GF-D8 (cell line): Measurements from ENCODE around the gene MKNK1.

Experiments used
- DNase-seq: peaks from one replicate; lab custom pipeline; 2025; lab: John Stamatoyannopoulos, UW

Gene MKNK1

DNA sequence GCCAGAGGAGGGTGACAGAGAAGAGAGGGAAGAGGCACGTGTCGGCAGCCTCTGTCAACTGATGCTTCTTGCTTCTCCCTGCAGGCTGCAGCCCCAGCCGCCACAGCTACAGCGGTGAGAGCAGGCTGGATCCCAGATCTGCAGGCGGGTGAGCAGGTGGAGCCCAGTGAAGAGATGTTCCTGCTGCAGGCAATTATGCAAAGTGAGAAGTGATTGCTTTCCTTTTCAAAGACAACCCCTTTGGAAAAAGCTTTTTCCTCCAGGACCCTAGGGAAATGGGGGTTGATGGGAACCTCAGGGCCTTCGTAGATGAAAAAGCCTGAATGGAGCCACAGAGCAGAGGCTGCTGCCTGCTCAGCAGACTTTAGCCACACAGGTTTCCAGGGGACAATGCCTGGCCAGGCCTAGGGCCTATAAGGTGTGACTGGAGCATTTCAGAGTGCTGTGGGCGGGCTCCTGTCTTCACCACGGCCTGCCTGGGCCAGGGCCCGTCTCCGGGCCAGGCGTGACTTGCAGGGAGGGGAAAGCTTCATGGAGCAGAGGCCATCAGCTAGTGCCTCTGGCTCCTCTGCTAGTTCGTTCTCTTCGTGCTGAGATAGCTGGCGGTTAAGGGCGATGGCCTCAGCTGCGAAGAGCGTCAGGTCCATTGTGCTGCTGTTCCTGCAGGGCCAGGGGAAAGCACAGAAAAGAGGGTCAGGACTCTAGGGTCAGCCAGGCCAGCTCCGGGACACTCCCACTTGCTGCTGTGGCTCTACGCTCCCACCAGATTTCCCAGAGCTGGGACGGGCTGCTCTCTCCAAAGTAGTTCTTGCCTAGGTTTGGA is 45.7 kb downstream of the MKNK1 start:
- DNase-seq: no peak

- DNase-seq: no peak
These were observed 46.7 kb downstream of the MKNK1 start for GRCh38 chr1:46557403-46557802.

DNA sequence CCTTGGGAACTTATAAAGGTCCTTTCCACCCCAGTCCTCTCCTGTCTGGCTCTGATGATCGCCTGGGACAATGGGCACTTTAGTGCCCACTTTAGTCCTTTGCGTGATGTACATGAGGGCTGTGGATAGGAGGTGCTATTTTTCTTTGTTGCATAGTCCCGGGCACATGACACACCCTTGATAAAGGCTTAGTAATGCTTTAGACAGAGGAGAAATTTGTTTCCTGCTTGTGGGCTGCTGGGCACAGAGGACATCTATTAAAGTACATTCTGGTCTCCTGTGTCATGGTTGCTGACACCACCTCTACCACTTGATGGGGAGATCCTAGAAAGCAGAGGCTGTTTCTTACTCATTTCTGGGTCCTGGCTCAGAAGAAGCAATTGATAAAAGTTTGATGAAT is 47.2 kb downstream of the MKNK1 start:
- DNase-seq: no peak

- no peak for DNase-seq
These were observed 48.0 kb downstream of the MKNK1 start for GRCh38 chr1:46555826-46556619.

DNA sequence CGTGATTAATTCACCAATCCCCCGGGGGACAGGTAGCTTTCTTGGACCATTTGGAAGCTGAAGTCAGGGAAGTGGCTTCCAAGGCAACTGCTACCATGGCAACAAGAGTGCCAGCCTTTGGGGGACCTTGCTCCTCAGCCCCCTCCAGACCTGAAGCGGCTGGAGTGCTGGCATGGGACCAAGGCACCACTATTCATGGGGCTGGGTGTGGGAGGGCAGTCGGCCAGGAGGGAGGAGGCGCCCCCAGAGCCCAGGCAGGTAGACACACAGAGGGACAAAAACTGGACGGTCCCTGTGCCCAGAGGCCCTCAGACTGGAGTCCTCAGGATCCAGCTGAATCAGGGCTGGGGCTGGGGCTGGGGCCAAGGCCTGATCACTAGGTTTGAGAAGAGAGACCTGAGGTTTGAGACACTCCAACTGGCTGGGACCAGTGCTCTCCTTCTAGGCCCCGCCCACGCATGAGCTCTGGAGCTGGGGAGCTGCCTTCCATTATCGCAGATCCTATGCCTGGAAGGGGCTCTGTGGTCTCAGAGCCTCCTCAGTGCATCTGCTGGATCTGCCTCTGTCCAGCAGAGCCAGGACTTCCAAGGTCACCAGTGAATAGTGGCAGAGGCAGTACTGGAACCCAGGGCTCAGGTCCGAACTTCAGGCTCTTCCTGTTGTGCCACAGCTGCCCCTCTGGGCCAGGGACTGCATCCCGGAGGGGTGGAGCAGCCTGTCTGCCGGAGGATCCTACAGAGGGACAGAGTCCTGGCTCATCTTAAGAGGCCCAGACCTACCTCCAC is 49.3 kb downstream of the MKNK1 start:
- DNase-seq: no peak

DNA sequence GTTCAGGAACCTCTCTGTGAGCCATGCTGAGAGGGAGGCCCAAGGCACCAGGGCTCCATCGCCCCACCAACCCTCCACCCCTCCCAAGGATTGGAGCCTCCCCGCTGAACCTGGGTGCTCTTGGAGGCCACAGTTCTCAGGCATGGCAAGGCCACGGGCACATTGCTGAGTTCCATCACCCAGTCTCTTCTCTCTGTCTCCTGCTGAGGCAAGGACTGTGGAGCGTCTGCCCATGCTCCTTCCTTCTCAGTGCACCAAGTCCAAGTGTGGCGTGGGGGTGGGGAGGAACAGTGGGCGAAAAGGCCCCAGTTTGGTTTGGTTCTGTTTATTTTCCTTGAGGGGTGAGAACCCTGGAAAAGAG is 49.9 kb downstream of the MKNK1 start:
- no peak for DNase-seq

DNA sequence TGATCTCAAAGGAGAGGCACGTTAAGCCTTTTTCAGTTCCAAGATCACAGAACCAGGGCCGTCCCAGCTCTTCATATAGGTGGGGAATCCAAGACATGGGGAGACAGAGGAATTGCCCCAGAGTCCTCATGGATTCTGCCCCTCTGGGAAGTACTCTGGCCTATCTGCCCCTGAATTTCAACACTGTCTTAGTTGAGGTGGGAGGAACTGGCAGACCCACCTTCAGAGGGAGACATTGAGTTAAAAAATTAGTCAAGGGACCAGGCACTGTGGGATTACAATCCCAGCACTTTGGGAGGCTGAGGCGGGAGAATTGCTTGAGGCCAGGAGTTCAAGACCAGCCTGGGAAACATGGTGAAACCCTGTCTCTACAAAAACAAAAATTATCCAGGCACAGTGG is 50.6 kb downstream of the MKNK1 start:
- DNase-seq: no peak

DNA sequence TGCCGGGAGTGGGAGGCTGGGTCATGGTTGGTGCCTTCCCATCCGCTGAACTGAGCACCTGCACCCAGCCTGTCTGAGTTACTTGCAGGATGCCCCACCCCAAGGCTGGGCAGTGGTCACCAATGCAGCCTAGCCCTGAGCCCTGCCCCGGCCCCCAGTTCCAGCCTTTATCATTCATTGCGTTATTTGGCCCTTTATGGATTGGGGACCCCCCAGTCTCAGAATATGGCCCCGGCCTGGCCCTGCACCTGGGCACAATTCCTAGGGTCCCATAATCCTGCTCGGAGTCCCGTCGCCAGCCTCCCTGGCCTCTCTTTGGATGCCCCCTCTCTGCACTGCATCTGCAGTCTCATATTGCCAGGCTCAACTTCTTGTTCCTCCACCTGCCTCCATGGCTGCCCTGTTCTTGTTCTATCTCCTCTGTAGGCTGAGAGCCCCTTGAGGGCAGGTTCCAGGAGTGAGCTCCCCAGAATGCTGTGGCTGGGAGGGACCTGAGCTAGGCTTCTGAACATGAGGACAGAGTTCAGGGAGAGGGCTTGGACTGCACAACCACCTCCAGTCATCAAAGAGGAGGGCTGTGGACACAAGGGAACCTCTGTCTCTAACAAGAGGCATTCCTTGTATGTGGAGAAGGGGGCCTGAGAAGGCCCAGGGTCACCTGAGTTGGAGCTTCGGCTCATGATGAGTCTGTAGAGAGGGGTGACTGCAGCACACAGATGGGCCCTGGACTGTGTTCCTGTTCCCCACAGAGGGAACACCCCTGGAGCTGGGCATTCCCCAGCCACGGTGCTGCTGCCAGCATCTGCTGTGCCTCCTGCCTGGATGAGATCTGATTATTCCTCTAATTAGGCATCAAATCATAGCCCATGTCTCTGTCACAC is 51.5 kb downstream of the MKNK1 start:
- no peak for DNase-seq

DNA sequence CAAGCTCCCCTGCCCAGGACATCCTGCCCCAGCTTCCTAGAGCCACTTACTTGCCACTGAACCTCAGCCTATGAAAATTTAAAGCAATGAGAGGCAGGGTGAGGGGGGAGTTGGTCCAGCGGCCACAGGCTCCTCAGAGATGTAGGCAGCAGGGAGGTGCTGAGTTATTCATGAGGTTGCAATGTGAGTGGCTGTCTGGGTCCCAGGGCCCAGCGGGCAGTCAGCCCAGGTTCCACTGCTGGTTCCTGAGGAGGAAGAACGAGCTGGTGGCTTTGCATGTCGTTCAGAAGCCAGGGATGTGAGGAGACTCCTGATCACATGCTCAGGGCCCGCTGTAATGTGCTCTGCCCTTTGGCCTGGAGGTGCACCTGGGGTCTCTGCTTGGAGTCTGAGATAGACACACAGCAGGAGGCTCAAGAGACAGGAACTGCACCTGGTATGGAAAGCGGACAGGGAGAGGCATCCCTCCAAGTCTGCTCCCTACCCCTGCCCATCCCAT is 52.4 kb downstream of the MKNK1 start, which contains the start of gene KNCN:
TSS of gene KNCN (minus strand) at position 51 of the 499 bp plus-strand sequence. CDS start 432 bp downstream, outside the sequence.
- no peak for DNase-seq

DNA sequence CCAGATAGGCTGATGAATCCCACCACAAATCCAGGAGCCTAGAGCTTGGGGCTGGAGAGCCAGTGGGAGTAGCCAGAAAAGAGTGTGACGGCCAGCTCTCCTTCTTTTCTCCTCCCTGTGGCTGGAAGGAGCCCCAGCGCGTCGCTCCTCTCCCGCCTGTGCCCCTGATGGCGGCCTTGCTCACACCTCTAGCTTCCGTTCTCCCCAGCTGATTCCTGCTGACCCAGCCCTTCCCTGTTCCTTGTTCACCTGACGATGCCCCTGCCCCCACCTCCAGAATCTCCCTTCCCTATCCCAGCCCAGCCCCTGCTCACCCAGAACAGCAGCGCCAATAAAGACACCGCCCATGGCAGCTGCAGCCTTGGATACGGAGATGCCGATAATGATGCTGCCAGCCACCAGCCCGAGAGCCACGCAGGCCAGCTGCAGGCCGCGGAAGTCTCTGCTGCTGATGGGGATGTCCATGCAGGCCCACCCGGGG is 53.3 kb downstream of the MKNK1 start:
- DNase-seq: no peak

DNA sequence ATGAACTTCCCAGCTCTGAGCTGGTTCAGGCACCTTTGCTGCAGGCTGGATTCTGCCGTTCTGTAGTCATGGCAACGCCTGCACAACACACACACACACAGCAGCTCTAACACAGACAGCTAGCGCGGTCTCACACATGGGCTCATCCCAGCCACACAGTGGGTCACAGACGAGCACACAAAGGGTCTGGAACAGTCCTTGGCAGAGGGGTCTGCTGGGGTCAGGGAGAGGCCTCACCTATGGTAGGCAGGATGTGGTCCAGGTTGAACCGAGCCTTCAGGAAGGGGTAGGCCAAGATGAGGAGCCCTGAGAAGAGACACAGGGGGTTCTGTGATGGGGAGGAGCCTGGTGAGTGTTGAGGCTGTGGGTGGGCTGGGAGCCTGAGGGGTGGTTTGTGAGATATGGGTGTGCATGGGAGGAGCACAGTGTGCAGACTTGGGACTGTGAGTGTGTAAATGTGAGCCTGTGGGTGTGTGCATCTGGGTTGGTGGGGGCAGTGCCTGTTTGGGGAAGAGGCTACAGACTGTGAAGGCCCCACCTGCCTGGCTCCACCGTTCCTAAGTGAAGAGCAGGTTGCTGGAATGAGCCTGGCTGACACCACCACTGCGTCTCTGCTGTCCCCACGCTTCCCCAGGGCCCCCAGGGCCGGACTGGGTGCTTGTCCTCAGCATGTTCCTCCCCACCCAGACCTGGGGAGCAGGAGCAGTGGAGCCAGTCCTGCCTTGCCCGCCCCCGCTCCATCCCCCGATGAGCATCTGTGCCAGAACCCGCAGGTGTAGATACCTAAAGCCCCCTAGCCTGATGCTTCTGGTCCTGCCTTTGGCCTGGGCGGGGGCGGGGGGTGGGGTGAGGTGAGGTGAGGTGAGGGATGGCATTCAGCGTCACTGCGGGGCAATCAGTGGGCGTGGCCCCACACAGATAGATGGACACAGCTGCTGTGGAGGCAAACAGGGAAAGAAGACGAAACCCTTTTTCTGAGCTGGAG is 54.1 kb downstream of the MKNK1 start:
- no peak for DNase-seq

DNA sequence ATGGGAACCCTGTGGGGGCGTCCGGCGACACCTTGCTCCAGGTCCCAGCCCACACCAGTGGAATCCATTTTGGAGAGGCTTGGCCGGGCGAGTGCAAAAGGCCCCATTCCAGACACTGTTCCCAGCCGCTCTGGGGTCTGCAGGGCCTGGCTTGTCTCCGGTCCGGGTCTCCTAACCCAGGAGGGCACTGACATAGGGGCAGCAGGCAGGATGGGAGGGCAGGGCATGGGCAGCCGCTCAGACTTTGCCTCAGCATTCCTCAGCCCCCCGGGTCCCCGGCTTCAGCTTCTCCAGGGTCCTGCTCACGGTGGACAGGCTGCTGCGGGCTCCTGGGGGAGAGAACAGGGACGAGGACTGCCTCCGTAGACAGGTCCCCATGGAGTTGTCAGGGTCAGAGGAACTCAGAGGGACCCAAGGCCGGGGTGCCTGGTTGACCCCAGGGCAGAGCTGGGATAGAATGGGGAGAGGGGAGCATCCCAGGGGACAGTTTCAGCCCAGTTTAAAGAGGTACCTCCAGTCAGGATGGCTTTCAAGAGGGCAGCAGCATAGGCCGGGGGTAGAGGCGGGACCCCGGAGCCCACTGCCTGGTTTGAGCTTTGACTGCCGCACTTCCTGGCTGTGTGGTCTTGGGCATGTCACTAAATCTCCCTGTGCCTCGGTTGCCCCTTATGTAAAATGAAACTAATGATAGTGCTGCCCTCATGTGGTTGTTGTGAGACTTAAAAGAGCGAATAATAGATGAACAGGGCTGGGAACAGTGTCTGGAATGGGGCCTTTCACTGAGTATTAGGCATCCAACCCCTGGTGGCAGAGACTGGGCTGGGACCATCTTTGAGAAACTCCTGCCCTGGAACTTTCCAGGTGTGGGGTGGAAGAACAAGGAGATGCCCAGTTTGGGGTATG is 56.3 kb downstream of the MKNK1 start:
- DNase-seq: no peak

GRCh38 chr1:46546210-46546609 is 57.9 kb downstream of the MKNK1 start:
- no peak for DNase-seq

DNA sequence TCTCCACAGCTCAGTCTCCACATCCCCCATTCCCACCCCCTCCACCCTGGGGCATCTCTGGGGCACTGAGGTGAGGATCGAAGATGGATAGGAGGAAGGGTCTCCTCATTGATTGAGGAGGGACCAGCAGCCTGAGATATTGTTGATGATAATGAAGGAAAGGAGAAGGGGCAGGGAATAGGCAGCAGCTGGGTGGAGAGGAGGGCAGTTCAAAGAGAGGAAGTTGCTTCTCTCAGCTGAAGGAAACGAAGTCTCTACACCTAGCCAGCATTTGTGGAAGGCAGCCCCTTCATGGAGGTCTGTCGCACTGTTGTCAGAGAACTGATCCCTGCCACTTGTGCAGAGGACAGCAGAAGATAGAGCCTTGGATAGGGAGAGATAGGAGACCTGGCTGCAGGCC is 58.3 kb downstream of the MKNK1 start:
- no peak for DNase-seq

- DNase-seq: no peak
These were observed 59.4 kb downstream of the MKNK1 start for GRCh38 chr1:46544561-46545240.

GRCh38 chr1:46543761-46544560 is 60.1 kb downstream of the MKNK1 start:
- DNase-seq: no peak

- no peak for DNase-seq
These were observed 60.7 kb downstream of the MKNK1 start for GRCh38 chr1:46543382-46543760.
